Measurements from ENCODE around the gene UBXN2A. TPM values are rescaled to one million over a fixed set of nuclear protein-coding genes. Genes with fewer than 3 reads are reported as not detected.

UBXN2A gene
- polyA plus RNA-seq, 3 donors = 2.0 to 6.8 (median 5.5) TPM

DNA sequence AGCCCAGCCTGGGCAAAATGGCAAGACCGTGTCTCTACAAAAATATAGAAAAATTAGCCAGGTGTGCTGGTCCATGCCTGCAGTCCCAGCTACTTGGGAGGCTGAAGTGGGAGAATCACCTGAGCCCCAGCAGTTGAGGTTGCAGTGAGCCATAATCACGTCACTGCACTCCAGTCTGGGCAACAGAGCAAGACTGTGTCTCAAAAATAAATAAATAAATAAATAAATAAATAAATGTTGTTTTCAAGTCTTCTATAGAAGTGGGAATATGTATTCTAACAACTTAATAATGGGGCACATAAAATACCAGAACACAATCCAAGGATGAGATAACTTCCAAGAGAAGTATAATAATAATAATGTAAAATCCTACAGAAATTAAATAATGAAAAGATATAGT, 37.2 kb upstream of the UBXN2A start:
- no peak overlapping the region for H3K4me2 ChIP-seq (replicated peaks; ENCODE audit: extremely low read depth, low read length, poor library complexity, severe bottlenecking)
- no peak overlapping the region for H3K9ac ChIP-seq (ENCODE audit: insufficient read depth, low read length, poor library complexity, severe bottlenecking)
- no peaks in the 10 kb centered on the region for H3K36me3 ChIP-seq (replicated peaks in 1 of 2; ENCODE audit: control insufficient read depth in 1 of 2, insufficient read depth in 2 of 2, low read length in 2 of 2)
- peak overlapping the region; percentile 38 to 55 for H3K27ac ChIP-seq (ENCODE audit: low read depth in 1 of 2, low read length in 2 of 2)
- no peak overlapping the region for H2AFZ ChIP-seq (ENCODE audit: insufficient read depth, low read depth, low read length, poor library complexity, severe bottlenecking)
- H3K4me3 ChIP-seq (replicated peaks in 1 of 3; ENCODE audit: low read depth in 2 of 3, low read length in 3 of 3) = no peak overlapping the region
- peaks cover 26 to 38% of the 10 kb centered on the region in 2 donors for H3K4me1 ChIP-seq (ENCODE audit: control insufficient read depth in 1 of 2, insufficient read depth in 2 of 2, low read length in 2 of 2)
- no peak for DNase-seq
- H3K79me2 ChIP-seq (ENCODE audit: insufficient read depth, low read length) = peaks cover 84% of the 10 kb centered on the region
- intact Hi-C loops (cut with micrococcal nuclease) = no loop called here
- Mint-ChIP-seq H3K9me3 (peaks cover 0 to 4% (median 2%) of the 10 kb centered on the region in 7 donors), H3K27ac (peak overlapping the region in 4 of 7 donors; percentile 63 to 89 (median 77)), H3K36me3 (peaks cover 0 to 7% of the 10 kb centered on the region in 2 donors), H3K4me1 (peaks cover 48% of the 10 kb centered on the region), H3K4me3 (no peak overlapping the region), H3K27me3 (ENCODE audit: low read depth in 3 of 3) (peaks cover 0 to 3% (median 0%) of the 10 kb centered on the region in 3 donors)
- H3K9me3 ChIP-seq (replicated peaks in 1 of 2; ENCODE audit: control insufficient read depth in 1 of 2, insufficient read depth in 1 of 2, low read length in 2 of 2) = peaks cover 0 to 2% of the 10 kb centered on the region in 2 donors
- no CpG with 5 or more reads among the region's 2 CpGs for whole genome bisulfite sequencing (ENCODE audit: insufficient coverage)
- H3K27me3 ChIP-seq (ENCODE audit: control insufficient read depth in 2 of 2, insufficient read depth in 2 of 2, low read length in 2 of 2) = no peaks in the 10 kb centered on the region
- H4K20me1 ChIP-seq (ENCODE audit: insufficient read depth, low read length) = peaks cover 78% of the 10 kb centered on the region
- TF ChIP-seq CTCF (IDR thresholded peaks at IDR 0.05) = no peak

DNA sequence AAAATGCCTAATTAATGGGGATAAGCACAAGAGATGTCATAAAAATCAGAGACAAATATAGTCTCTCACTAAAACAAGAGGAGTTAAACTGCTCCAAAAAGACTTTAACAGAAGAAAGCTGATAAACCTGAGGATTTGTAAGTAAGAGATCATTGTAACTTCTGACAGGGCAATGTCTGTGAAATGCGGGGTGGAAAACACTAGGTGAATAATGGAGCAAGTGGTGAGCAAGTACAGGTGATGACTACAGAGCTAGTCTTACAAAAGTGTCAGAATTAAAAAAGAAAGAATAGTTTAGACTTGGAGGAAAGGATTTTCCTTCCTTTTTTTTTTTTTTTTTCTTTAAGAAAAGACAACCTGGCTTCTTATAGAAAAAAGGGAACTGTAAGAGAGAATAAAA, 36.0 kb upstream of the UBXN2A start:
- Histone ChIP-seq H3K4me3 (replicated peaks in 1 of 3; ENCODE audit: low read depth in 2 of 3, low read length in 3 of 3) (no peak overlapping the region), H3K4me2 (replicated peaks; ENCODE audit: extremely low read depth, low read length, poor library complexity, severe bottlenecking) (no peak overlapping the region), H3K79me2 (ENCODE audit: insufficient read depth, low read length) (peaks cover 78% of the 10 kb centered on the region), H3K9ac (ENCODE audit: insufficient read depth, low read length, poor library complexity, severe bottlenecking) (no peak overlapping the region), H3K27ac (ENCODE audit: low read depth in 1 of 2, low read length in 2 of 2) (peak overlapping the region in 1 of 2 donors; percentile 31), H3K4me1 (ENCODE audit: control insufficient read depth in 1 of 2, insufficient read depth in 2 of 2, low read length in 2 of 2) (peaks cover 26 to 37% of the 10 kb centered on the region in 2 donors), H3K36me3 (replicated peaks in 1 of 2; ENCODE audit: control insufficient read depth in 1 of 2, insufficient read depth in 2 of 2, low read length in 2 of 2) (no peaks in the 10 kb centered on the region), H2AFZ (ENCODE audit: insufficient read depth, low read depth, low read length, poor library complexity, severe bottlenecking) (no peak overlapping the region), H3K9me3 (replicated peaks in 1 of 2; ENCODE audit: control insufficient read depth in 1 of 2, insufficient read depth in 1 of 2, low read length in 2 of 2) (no peaks in the 10 kb centered on the region), H3K27me3 (ENCODE audit: control insufficient read depth in 2 of 2, insufficient read depth in 2 of 2, low read length in 2 of 2) (no peaks in the 10 kb centered on the region), H4K20me1 (ENCODE audit: insufficient read depth, low read length) (peaks cover 69% of the 10 kb centered on the region)
- no CpG with 5 or more reads among the region's 1 CpG for WGBS (ENCODE audit: insufficient coverage)
- intact Hi-C loops (cut with micrococcal nuclease) = no loop called here
- DNase-seq = no peak
- H3K36me3 Mint-ChIP-seq = peaks cover 0 to under 1% of the 10 kb centered on the region in 2 donors
- TF ChIP-seq CTCF (IDR thresholded peaks at IDR 0.05) = no peak
- H3K4me1 Mint-ChIP-seq = peaks cover 45% of the 10 kb centered on the region
- H3K9me3 Mint-ChIP-seq = peaks cover 0 to 4% (median 1%) of the 10 kb centered on the region in 7 donors
- H3K27me3 Mint-ChIP-seq (ENCODE audit: low read depth in 3 of 3) = peaks cover 0 to 3% (median 0%) of the 10 kb centered on the region in 3 donors
- H3K27ac Mint-ChIP-seq = peak overlapping the region in 6 of 7 donors; percentile 1 to 68 (median 44)
- H3K4me3 Mint-ChIP-seq = no peak overlapping the region

Data from CD14-positive monocyte (primary cell).